PFSK-1 (cell line): ENCODE measurements around the gene PTPRN2.

Source experiments
- FOXP2 ChIP-seq: optimal IDR thresholded peaks from 2 replicates; pipeline ENCODE3; 2011; ENCODE audit warnings: borderline replicate concordance, control low read depth, inconsistent platforms; ENCODE audit not compliant: insufficient read depth; ENCODE audit errors: extremely low read length, extremely low read depth
- POLR2AphosphoS5 ChIP-seq: IDR thresholded peaks from 2 replicates; pipeline ENCODE4 v1.6.1; 2012; ENCODE audit warnings: low read depth, mild to moderate bottlenecking, control low read depth, low read length, moderate library complexity
- REST ChIP-seq, 2 experiments: IDR thresholded peaks; 2 replicates each; pipeline versions ENCODE4 v1.6.1 to v1.8.0; 2011 to 2012; ENCODE audit warnings: low read depth in 2 of 2, low read length in 2 of 2, control low read depth in 1 of 2, inconsistent platforms in 1 of 2, mild to moderate bottlenecking in 1 of 2, moderate library complexity in 1 of 2; ENCODE audit not compliant: insufficient read depth in 1 of 2
- SIN3A ChIP-seq: IDR thresholded peaks from 2 replicates; pipeline ENCODE4 v1.6.1; 2012; ENCODE audit warnings: mild to moderate bottlenecking, low read length, moderate library complexity, borderline replicate concordance; ENCODE audit not compliant: insufficient read depth
- TAF1 ChIP-seq: IDR thresholded peaks from 2 replicates; pipeline ENCODE4 v1.6.1; 2012; ENCODE audit warnings: low read length, control low read depth, borderline replicate concordance; ENCODE audit not compliant: insufficient read depth

PTPRN2 gene

GRCh38 chr7:158495786-158496185 lies 91.8 kb downstream of the PTPRN2 start:
- TF ChIP-seq SIN3A (no peak), FOXP2 (no peak), REST (IDR thresholded peaks at IDR 0.05; ENCODE audit: insufficient read depth in 1 of 2, low read depth in 2 of 2, low read length in 2 of 2) (no peak), TAF1 (no peak), POLR2AphosphoS5 (no peak)

- no peak for TF ChIP-seq TAF1
- TF ChIP-seq SIN3A: no peak
- TF ChIP-seq REST (IDR thresholded peaks at IDR 0.05; ENCODE audit: insufficient read depth in 1 of 2, low read depth in 2 of 2, low read length in 2 of 2): no peak
- TF ChIP-seq FOXP2: no peak
- no peak for TF ChIP-seq POLR2AphosphoS5
Measured at GRCh38 chr7:158495216-158495615, 92.4 kb downstream of the PTPRN2 start.

DNA sequence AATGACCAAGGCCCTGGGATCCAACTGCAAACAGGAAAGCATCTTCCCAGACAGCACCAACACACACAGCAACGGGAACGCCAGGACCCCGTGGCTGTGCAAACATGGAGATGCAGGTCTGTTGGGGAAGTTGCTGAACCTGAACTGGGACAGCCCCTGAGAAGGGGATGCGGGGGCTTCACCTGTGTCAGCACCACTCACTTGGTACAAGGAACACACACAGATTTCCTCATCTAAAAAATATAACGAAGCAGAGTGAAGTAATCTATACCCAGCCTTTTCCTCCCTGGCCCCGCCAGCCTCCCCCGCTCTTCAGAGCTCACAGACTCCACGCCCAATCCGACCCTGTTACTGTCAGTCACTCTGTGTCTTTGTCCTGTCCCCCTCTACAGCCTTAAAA lies 93.0 kb downstream of the PTPRN2 start:
- TF ChIP-seq SIN3A (no peak), FOXP2 (no peak), POLR2AphosphoS5 (no peak), REST (IDR thresholded peaks at IDR 0.05; ENCODE audit: insufficient read depth in 1 of 2, low read depth in 2 of 2, low read length in 2 of 2) (no peak), TAF1 (no peak)

DNA sequence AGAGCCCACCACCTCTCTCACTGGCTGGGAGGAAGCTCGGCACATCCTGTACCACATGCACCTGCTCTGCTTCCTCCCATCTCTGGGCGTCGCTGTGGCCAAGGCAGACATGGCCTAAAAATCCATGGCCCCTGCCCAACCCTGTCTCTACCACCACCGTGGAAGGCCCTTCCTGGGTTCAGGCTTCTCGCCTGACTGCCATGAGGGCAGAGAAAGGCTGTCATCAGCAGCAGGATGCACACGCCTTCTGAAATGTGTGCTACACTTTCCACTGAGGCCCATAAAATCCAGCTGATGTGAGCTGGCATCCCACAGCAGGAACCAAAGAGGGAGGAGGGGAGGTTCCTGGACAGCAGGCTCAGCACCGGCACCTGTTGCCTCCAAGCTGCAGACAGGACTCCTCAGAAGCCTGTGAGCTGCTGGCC lies 93.4 kb downstream of the PTPRN2 start:
- TF ChIP-seq SIN3A: no peak
- no peak for TF ChIP-seq REST (IDR thresholded peaks at IDR 0.05; ENCODE audit: insufficient read depth in 1 of 2, low read depth in 2 of 2, low read length in 2 of 2)
- TF ChIP-seq FOXP2: no peak
- no peak for TF ChIP-seq TAF1
- TF ChIP-seq POLR2AphosphoS5: no peak

DNA sequence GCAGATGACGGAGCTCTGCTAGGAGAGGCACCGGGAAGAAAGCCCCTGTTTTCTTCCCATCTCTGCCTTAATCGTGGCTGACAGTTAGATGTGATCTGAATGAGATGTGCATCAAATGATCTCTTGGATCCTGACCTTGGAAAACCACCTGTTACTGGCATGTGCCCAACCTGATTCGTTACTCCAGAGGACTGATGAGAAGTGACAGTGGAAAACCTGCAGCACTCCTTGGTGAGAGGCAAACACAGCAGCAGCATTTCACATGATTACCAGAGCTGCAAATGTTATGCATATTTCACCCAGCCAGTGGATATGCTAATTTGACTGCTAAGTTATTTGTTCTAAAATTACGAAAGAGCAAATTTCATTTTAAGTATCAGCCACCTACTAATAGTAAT lies 95.3 kb downstream of the PTPRN2 start:
- no peak for TF ChIP-seq POLR2AphosphoS5
- no peak for TF ChIP-seq SIN3A
- no peak for TF ChIP-seq TAF1
- TF ChIP-seq REST (IDR thresholded peaks at IDR 0.05; ENCODE audit: insufficient read depth in 1 of 2, low read depth in 2 of 2, low read length in 2 of 2): no peak
- TF ChIP-seq FOXP2: no peak
